ENCODE results near the gene TUBGCP2.

Gene TUBGCP2

DNA sequence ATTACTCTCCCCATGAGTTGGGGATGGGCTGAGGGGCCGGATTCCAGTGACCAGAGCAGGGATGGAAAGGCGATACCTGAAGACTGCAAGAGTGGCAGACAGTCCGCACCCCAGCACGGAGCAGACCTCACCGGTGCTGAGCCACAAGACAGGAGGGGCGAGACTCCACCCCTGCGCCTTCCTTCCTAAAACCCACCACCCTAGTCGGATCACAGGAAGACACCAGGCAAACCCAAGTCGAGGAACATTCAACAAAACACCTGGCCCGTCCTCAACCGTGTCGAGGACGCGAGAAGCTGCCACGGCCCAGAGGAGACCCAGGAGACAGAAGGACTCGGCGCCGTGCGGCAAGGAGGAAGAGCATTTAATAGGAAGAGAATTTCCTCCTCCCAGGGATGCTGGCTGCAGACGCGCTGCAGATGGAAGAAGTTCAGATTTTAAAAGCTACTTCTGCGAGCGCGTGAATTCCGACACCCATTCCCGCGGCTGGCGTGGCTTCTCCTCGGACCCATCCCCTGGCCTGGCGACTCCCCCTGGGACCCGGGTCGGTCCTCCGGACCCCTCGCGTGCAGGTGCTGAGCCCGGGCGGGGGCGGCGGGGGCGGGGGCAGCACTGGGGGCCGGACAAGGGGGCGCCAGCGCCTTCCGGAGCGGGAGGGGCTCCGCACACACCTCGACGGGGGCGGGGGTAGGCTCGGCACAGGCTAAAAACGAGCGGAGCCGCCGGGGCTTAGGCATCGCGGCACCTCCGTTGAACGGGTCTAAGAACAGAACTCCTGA lies 79.2 kb downstream of the TUBGCP2 start:
- TF ChIP-seq, protein P1, sequence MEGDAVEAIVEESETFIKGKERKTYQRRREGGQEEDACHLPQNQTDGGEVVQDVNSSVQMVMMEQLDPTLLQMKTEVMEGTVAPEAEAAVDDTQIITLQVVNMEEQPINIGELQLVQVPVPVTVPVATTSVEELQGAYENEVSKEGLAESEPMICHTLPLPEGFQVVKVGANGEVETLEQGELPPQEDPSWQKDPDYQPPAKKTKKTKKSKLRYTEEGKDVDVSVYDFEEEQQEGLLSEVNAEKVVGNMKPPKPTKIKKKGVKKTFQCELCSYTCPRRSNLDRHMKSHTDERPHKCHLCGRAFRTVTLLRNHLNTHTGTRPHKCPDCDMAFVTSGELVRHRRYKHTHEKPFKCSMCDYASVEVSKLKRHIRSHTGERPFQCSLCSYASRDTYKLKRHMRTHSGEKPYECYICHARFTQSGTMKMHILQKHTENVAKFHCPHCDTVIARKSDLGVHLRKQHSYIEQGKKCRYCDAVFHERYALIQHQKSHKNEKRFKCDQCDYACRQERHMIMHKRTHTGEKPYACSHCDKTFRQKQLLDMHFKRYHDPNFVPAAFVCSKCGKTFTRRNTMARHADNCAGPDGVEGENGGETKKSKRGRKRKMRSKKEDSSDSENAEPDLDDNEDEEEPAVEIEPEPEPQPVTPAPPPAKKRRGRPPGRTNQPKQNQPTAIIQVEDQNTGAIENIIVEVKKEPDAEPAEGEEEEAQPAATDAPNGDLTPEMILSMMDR (IDR thresholded peaks at IDR 0.05; ENCODE audit: low read depth, low read length), result no peak
- DNase-seq (ENCODE audit: low read depth in 2 of 2), result no peak
- H3K4me3 ChIP-seq (replicated peaks in 1 of 2; ENCODE audit: low read depth in 2 of 2, low read length in 2 of 2), result no peak overlapping the region
